Esophagus muscularis mucosa (tissue), 4 donors: Measurements from ENCODE around the gene NBPF26.
"Not testable (repeated sequence)": the region's sequence is repeated elsewhere in the genome, so short reads cannot be mapped to it uniquely, and the experiment has no call there.

Experiments used
- EP300 ChIP-seq: sonication (generic); formaldehyde crosslinking; IDR thresholded peaks from one replicate; pipeline ENCODE4 v1.6.1; 2017; ENCODE audit warnings: antibody characterized with exemption
- POLR2A ChIP-seq: fragments of 450-650 bp; IDR thresholded peaks from one replicate; pipeline ENCODE4 v1.6.1; 2017; ENCODE audit warnings: antibody characterized with exemption, moderate library complexity, mild to moderate bottlenecking, low read depth
- POLR2AphosphoS5 ChIP-seq, 2 donors: sonication (generic); formaldehyde crosslinking; IDR thresholded peaks; one replicate each; pipeline ENCODE4 v1.6.1; 2017; ENCODE audit warnings: antibody characterized with exemption in 2 of 2
- TF ChIP-seq, protein P1 (sequence below), 3 experiments: fragments of 200-600 bp in 2 of 3; fragments of 450-650 bp in 1 of 3; sonication (generic) in 2 of 3; IDR thresholded peaks; one replicate each; pipeline ENCODE4 v1.5.1; 2017 to 2019; ENCODE audit warnings: antibody characterized with exemption in 3 of 3, mild to moderate bottlenecking in 2 of 3, moderate library complexity in 1 of 3

- not testable (repeated sequence) for TF ChIP-seq POLR2AphosphoS5 (IDR thresholded peaks at IDR 0.05); POLR2A; EP300
- TF ChIP-seq, protein P1, sequence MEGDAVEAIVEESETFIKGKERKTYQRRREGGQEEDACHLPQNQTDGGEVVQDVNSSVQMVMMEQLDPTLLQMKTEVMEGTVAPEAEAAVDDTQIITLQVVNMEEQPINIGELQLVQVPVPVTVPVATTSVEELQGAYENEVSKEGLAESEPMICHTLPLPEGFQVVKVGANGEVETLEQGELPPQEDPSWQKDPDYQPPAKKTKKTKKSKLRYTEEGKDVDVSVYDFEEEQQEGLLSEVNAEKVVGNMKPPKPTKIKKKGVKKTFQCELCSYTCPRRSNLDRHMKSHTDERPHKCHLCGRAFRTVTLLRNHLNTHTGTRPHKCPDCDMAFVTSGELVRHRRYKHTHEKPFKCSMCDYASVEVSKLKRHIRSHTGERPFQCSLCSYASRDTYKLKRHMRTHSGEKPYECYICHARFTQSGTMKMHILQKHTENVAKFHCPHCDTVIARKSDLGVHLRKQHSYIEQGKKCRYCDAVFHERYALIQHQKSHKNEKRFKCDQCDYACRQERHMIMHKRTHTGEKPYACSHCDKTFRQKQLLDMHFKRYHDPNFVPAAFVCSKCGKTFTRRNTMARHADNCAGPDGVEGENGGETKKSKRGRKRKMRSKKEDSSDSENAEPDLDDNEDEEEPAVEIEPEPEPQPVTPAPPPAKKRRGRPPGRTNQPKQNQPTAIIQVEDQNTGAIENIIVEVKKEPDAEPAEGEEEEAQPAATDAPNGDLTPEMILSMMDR (IDR thresholded peaks at IDR 0.05), result not testable (repeated sequence)
These were observed 154.5 kb downstream of the NBPF26 start for GRCh38 chr1:120878206-120878605.
